ENCODE data around the gene SLC25A1. TPM values are rescaled to one million over a fixed set of nuclear protein-coding genes. Genes with fewer than 3 reads are reported as not detected.

Gene SLC25A1
- total and polyA plus RNA-seq, 7 experiments from 2014 or later, result 19.3 to 66.5 (median 31.9) TPM

DNA sequence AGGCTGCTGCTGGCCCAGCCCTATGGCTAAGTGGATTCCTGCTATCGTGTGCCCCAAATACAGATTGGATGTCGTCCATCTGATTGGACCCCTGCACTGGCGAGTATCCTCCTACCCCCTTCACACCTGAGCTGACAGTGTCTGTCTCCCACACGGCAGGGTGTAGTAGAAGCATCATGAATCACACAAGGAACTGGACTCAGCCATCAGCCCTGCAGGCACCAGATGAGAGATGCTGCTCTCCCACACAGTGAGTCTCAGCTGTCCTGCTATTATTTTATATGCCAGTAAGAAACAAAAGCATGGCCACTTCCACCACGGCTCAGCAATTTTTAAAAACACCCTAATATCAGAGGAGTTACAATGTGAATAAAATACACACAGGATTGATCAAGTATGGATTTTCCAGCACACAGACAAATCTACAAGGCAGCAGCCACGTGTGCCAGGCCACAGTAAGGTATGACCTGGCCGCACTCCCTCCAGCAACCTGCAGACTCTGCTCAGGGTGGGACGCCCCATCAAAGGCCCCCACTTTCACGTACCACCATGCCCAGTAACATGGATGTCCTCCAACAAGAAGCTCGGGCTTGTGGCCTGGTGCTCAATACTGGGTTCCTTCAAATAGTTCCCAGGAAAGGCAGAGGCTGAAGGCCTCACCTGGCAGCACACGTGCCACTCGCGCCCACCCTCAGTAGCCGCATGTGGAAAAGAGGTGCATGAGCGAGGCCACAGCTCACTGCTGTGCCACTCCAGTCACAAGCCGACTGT, 16.4 kb upstream of the SLC25A1 start:
- H3K27ac ChIP-seq (ENCODE audit: low read depth, low read length), result no peak overlapping the region
- H3K4me1 ChIP-seq (ENCODE audit: control insufficient read depth in 2 of 2, insufficient read depth in 2 of 2, low read length in 2 of 2), result no peaks in the 10 kb centered on the region
- no peaks in the 10 kb centered on the region for H3K27me3 ChIP-seq (ENCODE audit: control insufficient read depth in 2 of 2, insufficient read depth in 2 of 2, low read length in 2 of 2)
- H3K4me3 Mint-ChIP-seq, result no peak overlapping the region
- ChIA-PET CTCF (no interaction called here), POLR2A (no interaction called here)
- no peaks in the 10 kb centered on the region for H3K36me3 ChIP-seq (ENCODE audit: control insufficient read depth in 2 of 3, insufficient read depth in 3 of 3, low read length in 3 of 3)
- ATAC-seq (no peak), DNase-seq (no peak)
- no peak overlapping the region for H3K4me3 ChIP-seq (ENCODE audit: low read length)
- intact Hi-C loops (cut with micrococcal nuclease), result no loop called here
- H3K27me3 Mint-ChIP-seq, result peaks cover 0 to 6% (median 0%) of the 10 kb centered on the region in 5 donors
- H3K9me3 Mint-ChIP-seq, result no peaks in the 10 kb centered on the region
- H3K9me3 ChIP-seq (ENCODE audit: control insufficient read depth in 2 of 3, low read length in 3 of 3), result no peaks in the 10 kb centered on the region
- H3K4me1 Mint-ChIP-seq, result peaks cover 4 to 17% (median 6%) of the 10 kb centered on the region in 7 donors
- H3K27ac Mint-ChIP-seq, result peak overlapping the region in 1 of 9 donors; percentile 16
- no peaks in the 10 kb centered on the region for H3K36me3 Mint-ChIP-seq

DNA sequence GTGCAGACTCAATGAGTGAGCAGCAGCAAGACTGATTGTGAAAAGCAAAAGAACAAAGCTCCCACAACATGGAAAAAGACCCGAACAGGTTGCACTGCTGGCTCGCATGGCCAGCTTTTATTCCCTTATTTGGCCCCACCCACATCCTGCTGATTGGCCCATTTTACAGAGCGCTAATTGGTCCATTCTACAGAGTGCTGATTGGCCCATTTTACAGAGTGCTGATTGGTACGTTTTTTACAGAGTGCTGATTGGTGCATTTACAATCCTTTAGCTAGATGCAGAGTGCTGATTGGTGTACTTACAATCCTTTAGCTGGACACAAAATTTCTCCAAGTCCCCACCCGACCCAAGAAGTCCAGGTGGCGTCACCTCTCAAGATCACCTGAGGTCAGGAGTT, 15.3 kb upstream of the SLC25A1 start:
- Histone ChIP-seq H3K9me3 (ENCODE audit: control insufficient read depth in 2 of 3, low read length in 3 of 3) (no peaks in the 10 kb centered on the region), H3K27me3 (ENCODE audit: control insufficient read depth in 2 of 2, insufficient read depth in 2 of 2, low read length in 2 of 2) (no peaks in the 10 kb centered on the region), H3K4me3 (ENCODE audit: low read length) (no peak overlapping the region), H3K4me1 (ENCODE audit: control insufficient read depth in 2 of 2, insufficient read depth in 2 of 2, low read length in 2 of 2) (no peaks in the 10 kb centered on the region), H3K36me3 (ENCODE audit: control insufficient read depth in 2 of 3, insufficient read depth in 3 of 3, low read length in 3 of 3) (no peaks in the 10 kb centered on the region), H3K27ac (ENCODE audit: low read depth, low read length) (no peak overlapping the region)
- no peak for ATAC-seq
- no peak for DNase-seq
- Mint-ChIP-seq H3K36me3 (no peaks in the 10 kb centered on the region), H3K27me3 (peaks cover 0 to 6% (median 0%) of the 10 kb centered on the region in 5 donors), H3K27ac (peak overlapping the region in 1 of 9 donors; percentile 5), H3K4me3 (no peak overlapping the region), H3K9me3 (no peaks in the 10 kb centered on the region), H3K4me1 (peaks cover 4 to 17% (median 6%) of the 10 kb centered on the region in 7 donors)
- intact Hi-C loops (cut with micrococcal nuclease), result no loop called here
- ChIA-PET POLR2A (no interaction called here), CTCF (no interaction called here)

DNA sequence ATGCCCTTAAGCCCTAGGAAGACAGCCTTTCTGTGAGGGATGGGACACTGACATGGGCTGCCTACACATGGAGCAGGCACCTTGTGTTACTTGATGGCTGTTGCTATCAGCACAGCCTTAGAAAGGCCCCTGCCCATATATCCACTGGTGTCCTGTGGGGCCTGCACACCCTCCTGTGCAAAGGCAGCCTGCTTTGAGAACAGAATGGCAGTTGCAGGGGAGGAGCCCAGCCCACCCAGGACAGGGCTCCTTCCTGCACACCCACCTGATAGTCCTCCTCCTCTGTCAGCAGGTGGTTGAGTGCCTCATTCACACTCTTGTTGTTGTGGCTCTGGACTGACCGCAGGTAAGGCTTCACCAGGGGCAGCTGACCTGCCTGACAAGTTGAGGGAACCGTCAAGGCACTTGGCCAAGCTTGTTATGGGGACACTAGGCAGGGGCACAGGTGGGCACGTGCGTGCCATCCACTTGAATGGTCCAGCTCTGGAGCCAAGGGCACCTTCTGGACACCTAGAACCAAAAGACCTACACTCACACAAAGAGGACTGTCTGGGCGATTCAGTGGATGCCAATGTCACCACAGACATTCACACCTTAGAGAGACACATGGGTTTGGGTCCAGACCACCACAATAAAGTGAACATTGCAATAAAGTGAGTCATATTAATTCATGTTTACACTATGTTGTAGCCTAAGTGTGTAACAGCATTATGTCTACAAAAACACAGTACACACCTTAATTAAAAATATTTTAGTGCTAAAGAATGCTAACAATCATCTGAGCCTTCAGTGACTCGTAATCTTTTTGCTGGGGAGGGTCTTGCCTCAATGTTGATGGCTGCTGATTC, 9.4 kb upstream of the SLC25A1 start:
- no peaks in the 10 kb centered on the region for H3K9me3 ChIP-seq (ENCODE audit: control insufficient read depth in 2 of 3, low read length in 3 of 3)
- H3K4me3 Mint-ChIP-seq, result no peak overlapping the region
- ChIA-PET POLR2A (no interaction called here), CTCF (no interaction called here)
- ATAC-seq (no peak), DNase-seq (no peak)
- no peaks in the 10 kb centered on the region for H3K36me3 ChIP-seq (ENCODE audit: control insufficient read depth in 2 of 3, insufficient read depth in 3 of 3, low read length in 3 of 3)
- no peaks in the 10 kb centered on the region for H3K27me3 ChIP-seq (ENCODE audit: control insufficient read depth in 2 of 2, insufficient read depth in 2 of 2, low read length in 2 of 2)
- no peak overlapping the region for H3K4me3 ChIP-seq (ENCODE audit: low read length)
- intact Hi-C loops (cut with micrococcal nuclease), result no loop called here
- H3K4me1 ChIP-seq (ENCODE audit: control insufficient read depth in 2 of 2, insufficient read depth in 2 of 2, low read length in 2 of 2), result no peaks in the 10 kb centered on the region
- H3K4me1 Mint-ChIP-seq, result no peaks in the 10 kb centered on the region
- no peaks in the 10 kb centered on the region for H3K9me3 Mint-ChIP-seq
- H3K27ac Mint-ChIP-seq, result no peak overlapping the region
- H3K27me3 Mint-ChIP-seq, result no peaks in the 10 kb centered on the region
- no peaks in the 10 kb centered on the region for H3K36me3 Mint-ChIP-seq
- H3K27ac ChIP-seq (ENCODE audit: low read depth, low read length), result no peak overlapping the region

DNA sequence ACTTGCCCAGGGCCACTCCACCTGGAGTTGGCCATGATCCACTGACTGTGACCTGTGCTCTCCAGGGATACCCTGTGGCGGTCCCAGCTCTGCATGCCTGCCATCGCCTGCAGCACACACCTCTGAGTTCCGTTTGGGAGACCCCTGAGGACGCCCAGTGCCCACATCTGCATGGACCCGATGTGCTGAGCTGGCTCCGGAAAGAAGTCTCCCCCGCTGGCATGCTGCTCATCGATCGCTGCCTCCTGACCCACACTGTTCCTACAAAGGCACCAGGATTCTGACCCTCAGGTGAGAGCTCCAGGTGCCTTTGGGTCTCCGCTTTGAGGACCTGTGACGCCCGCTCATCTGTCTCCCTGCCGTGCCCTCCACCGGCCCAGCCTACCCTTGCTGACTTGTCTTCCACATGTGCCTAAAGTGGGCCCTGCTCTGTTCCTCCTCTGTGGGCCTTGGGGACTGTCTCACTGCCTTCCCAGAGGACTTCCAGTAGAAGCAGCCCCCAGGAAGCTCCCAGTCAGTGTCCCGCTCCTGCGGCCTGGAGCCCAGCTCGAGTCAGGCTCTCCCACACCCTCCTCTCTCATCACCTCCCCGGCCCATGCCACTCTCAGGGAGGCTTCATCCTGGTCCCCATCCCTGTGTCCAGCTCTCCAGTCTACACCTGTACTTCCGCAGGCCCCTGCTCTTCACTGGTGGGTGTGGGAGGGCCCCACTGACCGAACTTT, 5.9 kb upstream of the SLC25A1 start:
- Mint-ChIP-seq H3K9me3 (no peaks in the 10 kb centered on the region), H3K27ac (peak overlapping the region in 1 of 9 donors; percentile 38), H3K36me3 (no peaks in the 10 kb centered on the region), H3K4me1 (peaks cover 10 to 19% (median 15%) of the 10 kb centered on the region in 7 donors), H3K27me3 (no peaks in the 10 kb centered on the region), H3K4me3 (no peak overlapping the region)
- ChIA-PET CTCF (no interaction called here), POLR2A (no interaction called here)
- DNase-seq (no peak), ATAC-seq (no peak)
- Histone ChIP-seq H3K4me3 (ENCODE audit: low read length) (no peak overlapping the region), H3K4me1 (ENCODE audit: control insufficient read depth in 2 of 2, insufficient read depth in 2 of 2, low read length in 2 of 2) (peaks cover 3 to 4% of the 10 kb centered on the region in 2 donors), H3K36me3 (ENCODE audit: control insufficient read depth in 2 of 3, insufficient read depth in 3 of 3, low read length in 3 of 3) (no peaks in the 10 kb centered on the region), H3K27me3 (ENCODE audit: control insufficient read depth in 2 of 2, insufficient read depth in 2 of 2, low read length in 2 of 2) (no peaks in the 10 kb centered on the region), H3K9me3 (ENCODE audit: control insufficient read depth in 2 of 3, low read length in 3 of 3) (no peaks in the 10 kb centered on the region), H3K27ac (ENCODE audit: low read depth, low read length) (no peak overlapping the region)
- intact Hi-C loops (cut with micrococcal nuclease), result no loop called here

DNA sequence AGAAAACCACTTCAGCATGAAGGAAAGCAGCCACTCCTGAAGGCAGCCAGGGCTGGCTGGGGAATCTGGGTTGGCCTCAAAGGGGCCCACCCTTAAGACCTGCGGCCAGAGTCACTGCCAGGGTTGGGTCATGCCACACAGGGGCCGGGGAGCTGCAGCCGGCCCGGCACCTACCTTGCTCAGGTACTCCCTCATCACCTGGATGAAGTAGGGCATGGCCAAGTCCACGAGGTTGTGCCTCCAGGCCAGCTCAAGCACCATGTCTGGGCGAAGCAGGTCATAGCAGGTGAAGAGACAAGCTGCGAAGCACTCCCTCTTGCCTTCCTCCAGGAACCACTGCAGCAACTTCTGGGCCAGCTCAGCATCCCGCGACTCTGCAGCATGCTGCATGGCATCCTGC, 4.7 kb upstream of the SLC25A1 start:
- intact Hi-C loops (cut with micrococcal nuclease), result no loop called here

DNA sequence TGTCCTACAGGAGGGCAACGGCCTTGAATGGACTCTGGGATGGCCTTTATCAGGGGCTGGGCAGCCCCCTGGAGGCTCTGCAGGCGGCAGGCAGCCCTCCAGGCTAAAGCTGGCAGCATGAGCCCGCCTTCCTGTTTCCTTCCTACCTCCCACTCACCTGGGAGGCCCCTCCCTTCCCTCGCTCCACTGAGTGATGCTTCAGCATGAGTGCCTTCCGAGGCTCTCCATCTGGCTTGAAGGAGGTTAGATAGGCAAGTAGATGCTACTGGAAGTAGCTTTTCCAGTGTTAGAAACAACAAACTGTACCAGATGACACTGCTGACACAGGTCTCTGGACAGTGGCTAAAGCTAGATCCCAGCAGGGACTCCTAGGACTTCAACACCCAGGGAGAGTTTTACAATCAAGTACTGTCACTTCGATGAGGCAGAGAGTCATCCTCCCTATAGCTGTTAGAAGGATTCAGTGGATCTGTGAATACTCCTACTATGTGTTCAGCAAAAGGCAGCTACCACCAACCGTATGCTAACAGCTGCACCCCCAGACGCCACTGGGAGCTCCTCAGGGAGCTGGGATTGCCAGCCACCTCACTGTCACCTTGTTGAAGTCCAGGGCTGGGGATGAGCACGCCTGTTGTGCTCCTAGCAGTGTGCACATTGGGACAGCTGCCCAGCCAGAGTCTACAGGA, 4.1 kb upstream of the SLC25A1 start:
- peaks cover 7 to 9% of the 10 kb centered on the region in 2 donors for H3K4me1 ChIP-seq (ENCODE audit: control insufficient read depth in 2 of 2, insufficient read depth in 2 of 2, low read length in 2 of 2)
- no peaks in the 10 kb centered on the region for H3K9me3 ChIP-seq (ENCODE audit: control insufficient read depth in 2 of 3, low read length in 3 of 3)
- Mint-ChIP-seq H3K9me3 (no peaks in the 10 kb centered on the region), H3K36me3 (no peaks in the 10 kb centered on the region), H3K27ac (peak overlapping the region in 1 of 9 donors; percentile 89), H3K27me3 (no peaks in the 10 kb centered on the region), H3K4me3 (peak overlapping the region in 1 of 10 donors; percentile 13), H3K4me1 (peaks cover 13 to 23% (median 19%) of the 10 kb centered on the region in 7 donors)
- intact Hi-C loops (cut with micrococcal nuclease), result no loop called here
- DNase-seq (no peak), ATAC-seq (no peak)
- POLR2A ChIA-PET, result no interaction called here
- CTCF ChIA-PET, result interaction anchor here (0.6 kb wide), 1 partner anchor 148 kb away, joined by 3 read pairs; no protein-coding TSS in a partner anchor
- H3K27me3 ChIP-seq (ENCODE audit: control insufficient read depth in 2 of 2, insufficient read depth in 2 of 2, low read length in 2 of 2), result no peaks in the 10 kb centered on the region
- H3K36me3 ChIP-seq (ENCODE audit: control insufficient read depth in 2 of 3, insufficient read depth in 3 of 3, low read length in 3 of 3), result no peaks in the 10 kb centered on the region
- H3K27ac ChIP-seq (ENCODE audit: low read depth, low read length), result no peak overlapping the region
- no peak overlapping the region for H3K4me3 ChIP-seq (ENCODE audit: low read length)

More for the DNA sequence above, 4.7 kb upstream of the SLC25A1 start:
- Histone ChIP-seq H3K4me3 (ENCODE audit: low read length) (no peak overlapping the region), H3K9me3 (ENCODE audit: control insufficient read depth in 2 of 3, low read length in 3 of 3) (no peaks in the 10 kb centered on the region), H3K27me3 (ENCODE audit: control insufficient read depth in 2 of 2, insufficient read depth in 2 of 2, low read length in 2 of 2) (no peaks in the 10 kb centered on the region), H3K4me1 (ENCODE audit: control insufficient read depth in 2 of 2, insufficient read depth in 2 of 2, low read length in 2 of 2) (peaks cover 7 to 9% of the 10 kb centered on the region in 2 donors), H3K36me3 (ENCODE audit: control insufficient read depth in 2 of 3, insufficient read depth in 3 of 3, low read length in 3 of 3) (no peaks in the 10 kb centered on the region), H3K27ac (ENCODE audit: low read depth, low read length) (no peak overlapping the region)
- no peak overlapping the region for H3K27ac Mint-ChIP-seq
- no peaks in the 10 kb centered on the region for H3K36me3 Mint-ChIP-seq
- ChIA-PET POLR2A (no interaction called here), CTCF (interaction anchor here (0.6 kb wide), 1 partner anchor 147 kb away, joined by 3 read pairs; no protein-coding TSS in a partner anchor)
- no peaks in the 10 kb centered on the region for H3K27me3 Mint-ChIP-seq
- no peaks in the 10 kb centered on the region for H3K9me3 Mint-ChIP-seq
- H3K4me3 Mint-ChIP-seq, result no peak overlapping the region
- no peak for ATAC-seq
- peaks cover 13 to 23% (median 19%) of the 10 kb centered on the region in 7 donors for H3K4me1 Mint-ChIP-seq
- DNase-seq, result no peak
